ENCODE measurements around the gene CBX7. TPM values are rescaled to one million over a fixed set of nuclear protein-coding genes. Genes with fewer than 3 reads are reported as not detected.

CBX7 gene
- total and polyA plus RNA-seq, 2 of the 4 experiments (the other 2 are of a cell fraction): 0.90 to 3.6 TPM

GRCh38 chr22:39132281-39132680 is 20.2 kb downstream of the CBX7 start:
- H3K27me3 ChIP-seq (ENCODE audit: control insufficient read depth, insufficient read depth, low read length): no peaks in the 10 kb centered on the region
- no peak for DNase-seq
- no peak overlapping the region for H3K23ac ChIP-seq (ENCODE audit: low read depth, low read length)
- H3K9me3 ChIP-seq (ENCODE audit: control insufficient read depth, insufficient read depth, low read length): no peaks in the 10 kb centered on the region
- H3K79me1 ChIP-seq (ENCODE audit: low read depth in 1 of 2, low read length in 2 of 2): no peaks in the 10 kb centered on the region
- H3K27ac ChIP-seq (ENCODE audit: insufficient read depth, low read length): no peak overlapping the region
- no peaks in the 10 kb centered on the region for H3K36me3 ChIP-seq (ENCODE audit: control insufficient read depth, insufficient read depth, low read length)
- H3K4me3 ChIP-seq (ENCODE audit: insufficient read depth, low read depth, low read length): no peak overlapping the region
- no peak overlapping the region for H2BK15ac ChIP-seq (ENCODE audit: low read depth, low read length)
- H4K5ac ChIP-seq (ENCODE audit: low read depth, low read length): no peak overlapping the region
- H4K20me1 ChIP-seq (ENCODE audit: insufficient read depth, low read length): no peaks in the 10 kb centered on the region
- H2BK5ac ChIP-seq (ENCODE audit: low read depth, low read length, poor library complexity, severe bottlenecking): no peak overlapping the region
- peaks cover 8% of the 10 kb centered on the region for H3K4me1 ChIP-seq (ENCODE audit: control insufficient read depth, insufficient read depth, low read length)
- H3K4me2 ChIP-seq (ENCODE audit: low read depth, low read length): no peak overlapping the region
- peak overlapping the region; percentile 45 for H2AK9ac ChIP-seq (replicated peaks; ENCODE audit: low read depth, low read length, poor library complexity)
- no CpG with 5 or more reads among the region's 6 CpGs for WGBS, 2 experiments (ENCODE audit: extremely low coverage in 2 of 2, insufficient read length in 1 of 2)
- intact Hi-C loops (cut with micrococcal nuclease) (no loop called here), dilution Hi-C loops (cut with HindIII; ENCODE audit: low sequenced_read_pairs, unreplicated experiment) (no loop called here), in situ Hi-C loops (cut with MboI; ENCODE audit: low sequenced_read_pairs) (no loop called here)
- no peak overlapping the region for H2BK20ac ChIP-seq (ENCODE audit: low read depth, low read length)
- BruUV-seq (replicated peaks): no TSS peak
- H4K91ac ChIP-seq (ENCODE audit: insufficient read depth, low read depth, low read length): no peak overlapping the region
- no peak overlapping the region for H2AK5ac ChIP-seq (ENCODE audit: low read depth, low read length)
- H4K8ac ChIP-seq (ENCODE audit: low read depth in 2 of 2, low read length in 2 of 2): no peak overlapping the region
- no peak for ATAC-seq (ENCODE audit: low read depth)
- no peak overlapping the region for H2AFZ ChIP-seq (replicated peaks; ENCODE audit: low read length, poor library complexity)
- no peak overlapping the region for H3K18ac ChIP-seq (ENCODE audit: low read depth, low read length)
- POLR2A ChIA-PET (ENCODE audit: unreplicated experiment): no interaction called here
- H3K9ac ChIP-seq (ENCODE audit: low read depth, low read length): no peak overlapping the region
- H3K14ac ChIP-seq (replicated peaks; ENCODE audit: low read depth, low read length): no peak overlapping the region
- CTCF ChIA-PET: interaction anchor here (2.2 kb wide), 1 partner anchor 11 kb away, joined by 7 read pairs; no protein-coding TSS in a partner anchor
- TF ChIP-seq CTCF (conservative IDR thresholded peaks at IDR 0.05; ENCODE audit: low read depth, low read length) (no peak), SMC3 (IDR thresholded peaks at IDR 0.05; ENCODE audit: low read depth, low read length) (no peak), CEBPB (IDR thresholded peaks at IDR 0.05; ENCODE audit: low read depth, low read length) (no peak), ELK1 (IDR thresholded peaks at IDR 0.05; ENCODE audit: borderline replicate concordance, low read depth, low read length) (no peak)
- H3K9me1 ChIP-seq (ENCODE audit: insufficient read depth, low read length): no peaks in the 10 kb centered on the region
- no peak overlapping the region for H3K56ac ChIP-seq (ENCODE audit: extremely low read depth, insufficient read depth, low read length)
- H3K4ac ChIP-seq (ENCODE audit: low read depth, low read length): no peak overlapping the region
- no peak overlapping the region for H2BK120ac ChIP-seq (ENCODE audit: low read depth, low read length)

Data from IMR-90 (cell line).